H1 (cell line): ENCODE data around the gene ACSL4. TPM values are rescaled to one million over a fixed set of nuclear protein-coding genes. Genes with fewer than 3 reads are reported as not detected.

ENCODE experiments used
- CTCF ChIA-PET: fragments of 300-600 bp; sonication (Branson Sonifier 250); formaldehyde crosslinking; loops from one replicate; lab custom pipeline; 2021; ENCODE audit not compliant: partially characterized antibody; lab: Charles Lee
- POLR2A ChIA-PET: fragments of 300-600 bp; sonication (Branson Sonifier 250); formaldehyde crosslinking; loops from one replicate; lab custom pipeline; 2021; ENCODE audit warnings: inconsistent platforms; ENCODE audit not compliant: partially characterized antibody; lab: Charles Lee
- DNase-seq, 2 experiments: peaks; one replicate each; pipeline versions ENCODE4 v3.0.0 to v3.0.0-alpha.2; 2010 to 2022; ENCODE audit warnings: low spot score in 2 of 2, low read depth in 1 of 2, mixed read lengths in 1 of 2
- FAIRE-seq: peaks from 2 replicates; lab custom pipeline; 2011; peaks lifted over from hg19 to GRCh38; lab: Jason Lieb, UNC
- H2AFZ ChIP-seq: 2 replicates; pipeline ENCODE4 v1.8.1; 2012; ENCODE audit warnings: low read length, inconsistent platforms
- H2AK5ac ChIP-seq: 2 replicates; pipeline ENCODE4 v1.6.1; 2013; ENCODE audit warnings: low read depth, low read length
- H2BK120ac ChIP-seq: replicated peaks from 2 replicates; pipeline ENCODE3; 2013; ENCODE audit warnings: low read depth, low read length, inconsistent platforms
- H2BK12ac ChIP-seq: 2 replicates; pipeline ENCODE4 v1.6.1; 2013; ENCODE audit warnings: low read depth, low read length
- H2BK15ac ChIP-seq: 2 replicates; pipeline ENCODE4 v1.6.1; 2013; ENCODE audit warnings: low read length
- H2BK20ac ChIP-seq: 2 replicates; pipeline ENCODE4 v1.6.1; 2013; ENCODE audit warnings: low read length
- H2BK5ac ChIP-seq: 2 replicates; pipeline ENCODE4 v1.6.1; 2013; ENCODE audit warnings: low read depth, low read length
- H3K14ac ChIP-seq: 2 replicates; pipeline ENCODE4 v1.6.1; 2013; ENCODE audit warnings: inconsistent platforms; ENCODE audit not compliant: insufficient read length
- H3K18ac ChIP-seq: 2 replicates; pipeline ENCODE4 v1.6.1; 2013; ENCODE audit warnings: low read length; ENCODE audit errors: extremely low read depth
- H3K23ac ChIP-seq: 2 replicates; pipeline ENCODE4 v1.6.1; 2013; ENCODE audit warnings: inconsistent platforms; ENCODE audit not compliant: insufficient read length
- H3K23me2 ChIP-seq: 2 replicates; pipeline ENCODE4 v1.6.1; 2013; ENCODE audit warnings: low read depth, low read length
- H3K27ac ChIP-seq: 2 replicates; pipeline ENCODE4 v1.6.1; 2011; ENCODE audit warnings: low read depth, low read length, inconsistent platforms
- H3K27me3 ChIP-seq, 4 experiments: replicated peaks in 1 of 4; 1 replicate in 1 of 4; 2 replicates in 3 of 4; pipeline versions ENCODE4 v1.6.1 to v1.8.1; 2011 to 2013; ENCODE audit warnings: low read length in 3 of 4, mild to moderate bottlenecking in 3 of 4, inconsistent platforms in 2 of 4, mixed read lengths in 2 of 4, moderate library complexity in 1 of 4; ENCODE audit not compliant: control insufficient read depth in 3 of 4, insufficient read depth in 3 of 4; ENCODE audit errors: extremely low read depth in 1 of 4
- H3K36me3 ChIP-seq, 4 experiments: 2 replicates each; pipeline versions ENCODE4 v1.6.1 to v1.8.1; 2011 to 2013; ENCODE audit warnings: mild to moderate bottlenecking in 4 of 4, low read length in 3 of 4, moderate library complexity in 2 of 4, control low read depth in 1 of 4, inconsistent platforms in 1 of 4; ENCODE audit not compliant: insufficient read depth in 4 of 4, control insufficient read depth in 2 of 4
- H3K4ac ChIP-seq: replicated peaks from 2 replicates; pipeline ENCODE3; 2013; ENCODE audit warnings: low read length, low read depth, mixed read lengths, inconsistent platforms; ENCODE audit not compliant: insufficient read length
- H3K4me1 ChIP-seq, 4 experiments: replicated peaks in 1 of 4; 1 replicate in 1 of 4; 2 replicates in 3 of 4; pipeline versions ENCODE4 v1.6.1 to v1.8.1; 2011 to 2013; ENCODE audit warnings: low read length in 3 of 4, inconsistent platforms in 2 of 4, mixed read lengths in 1 of 4; ENCODE audit not compliant: insufficient read depth in 4 of 4, control insufficient read depth in 3 of 4
- H3K4me2 ChIP-seq, 2 experiments: 2 replicates each; pipeline versions ENCODE4 v1.6.1 to v1.8.1; 2011 to 2013; ENCODE audit warnings: low read depth in 2 of 2, low read length in 2 of 2, control low read depth in 1 of 2, inconsistent platforms in 1 of 2, mild to moderate bottlenecking in 1 of 2; ENCODE audit not compliant: insufficient read depth in 1 of 2
- H3K4me3 ChIP-seq, 4 experiments: fragments of 200-600, 300-600 bp in 1 of 4; sonication (generic), shearing (Covaris generic), sonication (Bioruptor Twin) in 1 of 4; 2 replicates each; pipeline versions ENCODE4 v1.5.1 to v1.8.1; 2011 to 2016; ENCODE audit warnings: low read length in 4 of 4, low read depth in 3 of 4, control low read depth in 2 of 4, inconsistent platforms in 2 of 4, mild to moderate bottlenecking in 2 of 4, mixed read lengths in 1 of 4, moderate library complexity in 1 of 4; ENCODE audit not compliant: insufficient read depth in 2 of 4; ENCODE audit errors: extremely low read depth in 1 of 4
- H3K56ac ChIP-seq: replicated peaks from 2 replicates; pipeline ENCODE3; 2013; ENCODE audit warnings: low read depth, mild to moderate bottlenecking, mixed read lengths, low read length, inconsistent platforms; ENCODE audit not compliant: insufficient read length
- H3K79me1 ChIP-seq: 2 replicates; pipeline ENCODE4 v1.6.1; 2013; ENCODE audit warnings: low read depth, low read length, control low read depth
- H3K79me2 ChIP-seq, 2 experiments: 2 replicates each; pipeline versions ENCODE4 v1.6.1 to v1.8.1; 2012 to 2013; ENCODE audit warnings: low read length in 2 of 2, mild to moderate bottlenecking in 2 of 2, inconsistent platforms in 1 of 2; ENCODE audit not compliant: insufficient read depth in 2 of 2, control insufficient read depth in 1 of 2
- H3K9ac ChIP-seq, 4 experiments: replicated peaks in 1 of 4; 1 replicate in 1 of 4; 2 replicates in 3 of 4; pipeline versions ENCODE4 v1.6.1 to v1.8.1; 2011 to 2013; ENCODE audit warnings: low read depth in 3 of 4, low read length in 3 of 4, control low read depth in 2 of 4, mild to moderate bottlenecking in 2 of 4, moderate library complexity in 2 of 4, inconsistent platforms in 1 of 4; ENCODE audit errors: extremely low read depth in 1 of 4
- H3K9me3 ChIP-seq, 2 experiments: 2 replicates each; pipeline versions ENCODE4 v1.6.1 to v1.8.1; 2012 to 2013; ENCODE audit warnings: mild to moderate bottlenecking in 2 of 2, moderate library complexity in 2 of 2, control low read depth in 1 of 2, inconsistent platforms in 1 of 2, low read depth in 1 of 2, low read length in 1 of 2, mixed read lengths in 1 of 2; ENCODE audit not compliant: insufficient read depth in 2 of 2
- H4K20me1 ChIP-seq, 2 experiments: replicated peaks in 1 of 2; 2 replicates each; pipeline versions ENCODE3 to v1.8.1; 2011 to 2013; ENCODE audit warnings: inconsistent platforms in 2 of 2, low read length in 2 of 2, mild to moderate bottlenecking in 1 of 2; ENCODE audit not compliant: insufficient read depth in 2 of 2, control insufficient read depth in 1 of 2
- H4K5ac ChIP-seq: 2 replicates; pipeline ENCODE4 v1.6.1; 2013; ENCODE audit warnings: low read length, low read depth, mixed read lengths, inconsistent platforms; ENCODE audit not compliant: insufficient read length
- H4K8ac ChIP-seq: 2 replicates; pipeline ENCODE4 v1.8.0; 2013; ENCODE audit warnings: mild to moderate bottlenecking, moderate library complexity, low read length, inconsistent platforms; ENCODE audit not compliant: insufficient read depth; ENCODE audit errors: extremely low read depth
- H4K91ac ChIP-seq: replicated peaks from 2 replicates; pipeline ENCODE3; 2013; ENCODE audit warnings: low read length, mixed read lengths, inconsistent platforms; ENCODE audit not compliant: insufficient read length
- ATF2 ChIP-seq: IDR thresholded peaks from 2 replicates; pipeline ENCODE4 v1.6.1; 2012; ENCODE audit warnings: low read length, inconsistent platforms
- BACH1 ChIP-seq: IDR thresholded peaks from 2 replicates; pipeline ENCODE4 v1.6.1; 2012; ENCODE audit warnings: low read length, improper control_type of control experiment
- CREB1 ChIP-seq: IDR thresholded peaks from 2 replicates; pipeline ENCODE4 v1.6.1; 2012; ENCODE audit warnings: inconsistent platforms
- GABPA ChIP-seq: IDR thresholded peaks from 2 replicates; pipeline ENCODE4 v1.6.1; 2011; ENCODE audit warnings: mild to moderate bottlenecking, low read length, moderate library complexity, borderline replicate concordance; ENCODE audit not compliant: insufficient read depth
- RNF2 ChIP-seq: fragments of 200-900, 300-1000 bp; sonication (generic); IDR thresholded peaks from 2 replicates; pipeline ENCODE4 v1.7.1; 2016; ENCODE audit warnings: borderline replicate concordance, low read depth, mild to moderate bottlenecking, antibody characterized with exemption, low read length; ENCODE audit not compliant: poor library complexity, severe bottlenecking; ENCODE audit errors: missing control alignments
- SP1 ChIP-seq: IDR thresholded peaks from 2 replicates; pipeline ENCODE4 v1.6.1; 2011; ENCODE audit warnings: low read depth, low read length
- USF2 ChIP-seq: IDR thresholded peaks from 2 replicates; pipeline ENCODE4 v1.6.1; 2011; ENCODE audit warnings: low read length, improper control_type of control experiment
- WGBS, 2 experiments: shearing (Covaris generic) in 1 of 2; methylation state at CpG; one replicate each; pipeline versions ENCODE4 v1.1.6 to v1.1.7; 2013 to 2015; ENCODE audit warnings: low lambda C conversion rate in 2 of 2, mixed read lengths in 2 of 2, inconsistent platforms in 1 of 2, low coverage in 1 of 2, missing lambda C conversion rate in 1 of 2; ENCODE audit not compliant: insufficient replicate concordance in 2 of 2, insufficient coverage in 1 of 2, insufficient read length in 1 of 2; ENCODE audit errors: extremely low coverage in 1 of 2, missing lambda C conversion rate in 1 of 2; 5-methylcytosine and 5-hydroxymethylcytosine counted together
- polyA plus RNA-seq, 7 experiments: library from polyadenylated mRNA; depleted of rRNA in 3 of 7; stranded (reverse) in 5 of 7; unstranded in 2 of 7; fragments of >200 nt in 5 of 7; fragments of 200-250 nt in 2 of 7; gene quantifications; 1 replicate in 5 of 7; 2 replicates in 1 of 7; 4 replicates in 1 of 7; pipeline versions ENCODE4 v1.2.1 to v1.2.3, GENCODE V29; 2011 to 2013; ENCODE audit warnings: missing spikeins in 2 of 7, mixed read lengths in 2 of 7
- total RNA-seq: library from RNA; stranded (reverse); fragmentation: NEBNext Ultra II Directional; extraction: Animal tissue kit (Norgen Biotek cat#: 25700); gene quantifications from 2 replicates; pipeline ENCODE4 v1.2.1, GENCODE V29; 2021

Gene ACSL4
- total and polyA plus RNA-seq, 2 of the 8 experiments (the other 6 are each of a cell fraction or from before 2014, with no cell fraction given): 11.3 to 47.0 TPM

GRCh38 chrX:109691277-109691676 is 41.8 kb downstream of the ACSL4 start:
- POLR2A ChIA-PET: no interaction called here
- H2BK20ac ChIP-seq: no peak overlapping the region
- no peaks in the 10 kb centered on the region for H4K20me1 ChIP-seq

More at GRCh38 chrX:109691277-109691676, 41.8 kb downstream of the ACSL4 start:
- DNase-seq: no peak
- Histone ChIP-seq H4K5ac (no peak overlapping the region), H3K79me2 (no peaks in the 10 kb centered on the region), H3K9me3 (no peaks in the 10 kb centered on the region), H3K18ac (no peak overlapping the region), H3K79me1 (no peaks in the 10 kb centered on the region)
- 91% methylated on average over 1 of the region's 1 CpG; no CpG with 5 or more reads in 1 of the 2 experiments for WGBS, 2 experiments
- TF ChIP-seq ATF2 (no peak), USF2 (no peak), GABPA (no peak), CREB1 (no peak), RNF2 (no peak), SP1 (no peak), BACH1 (no peak)
- TF ChIP-seq, all 59 proteins: peak for 0
- Histone ChIP-seq H4K91ac (no peak overlapping the region), H2BK5ac (no peak overlapping the region), H3K4me2 (no peak overlapping the region), H3K36me3 (no peaks in the 10 kb centered on the region), H3K4me1 (no peaks in the 10 kb centered on the region), H2AK5ac (no peak overlapping the region), H4K8ac (no peak overlapping the region), H3K27ac (no peak overlapping the region), H2BK12ac (no peak overlapping the region), H3K23me2 (no peaks in the 10 kb centered on the region), H3K9ac (no peak overlapping the region), H3K23ac (no peak overlapping the region), H2AFZ (no peak overlapping the region), H2BK120ac (no peak overlapping the region), H3K4me3 (no peak overlapping the region), H3K4ac (no peak overlapping the region), H3K27me3 (no peaks in the 10 kb centered on the region), H2BK15ac (no peak overlapping the region), H3K14ac (no peak overlapping the region), H3K56ac (no peak overlapping the region)
- CTCF ChIA-PET: interaction anchor here (1.1 kb wide), 1 partner anchor 21 kb away, joined by 4 read pairs; no protein-coding TSS in a partner anchor
- FAIRE-seq: no peak
